HCT116 (cell line): Measurements from ENCODE around the gene GUCY2C.

Experiments used
- CEBPB ChIP-seq: IDR thresholded peaks from 2 replicates; pipeline ENCODE4 v1.6.1; 2012; ENCODE audit warnings: low read depth
- CTCF ChIP-seq, 3 experiments: fragments of 200-600 bp in 1 of 3; sonication (generic) in 1 of 3; IDR thresholded peaks in 2 of 3; conservative IDR thresholded peaks in 1 of 3; 2 replicates each; pipeline ENCODE4 v1.5.1; 2012 to 2017; ENCODE audit warnings: low read depth in 2 of 3, low read length in 2 of 3, antibody characterized with exemption in 1 of 3, borderline replicate concordance in 1 of 3, control low read depth in 1 of 3, mild to moderate bottlenecking in 1 of 3, mixed read lengths in 1 of 3, mixed run types in 1 of 3, moderate library complexity in 1 of 3; ENCODE audit not compliant: insufficient read depth in 1 of 3
- ELF1 ChIP-seq: IDR thresholded peaks from 2 replicates; pipeline ENCODE4 v1.6.1; 2012; ENCODE audit warnings: low read depth, borderline replicate concordance
- EZH2phosphoT487 ChIP-seq: fragments of 200-600 bp; IDR thresholded peaks from 2 replicates; pipeline ENCODE4 v1.6.1; 2018; ENCODE audit warnings: antibody characterized with exemption, borderline replicate concordance
- FOSL1 ChIP-seq: IDR thresholded peaks from 2 replicates; pipeline ENCODE4 v1.6.1; 2012; ENCODE audit warnings: low read depth
- JUND ChIP-seq: IDR thresholded peaks from 2 replicates; pipeline ENCODE4 v1.6.1; 2012
- MAX ChIP-seq: IDR thresholded peaks from 2 replicates; pipeline ENCODE4 v1.6.1; 2012
- POLR2A ChIP-seq: IDR thresholded peaks from 2 replicates; pipeline ENCODE4 v1.7.0; 2011; ENCODE audit warnings: borderline replicate concordance; ENCODE audit not compliant: insufficient read depth, insufficient read length; ENCODE audit errors: extremely low read depth
- POLR2AphosphoS5 ChIP-seq: IDR thresholded peaks from 2 replicates; pipeline ENCODE4 v1.6.1; 2011; ENCODE audit warnings: mild to moderate bottlenecking, low read depth, low read length, moderate library complexity
- RAD21 ChIP-seq: IDR thresholded peaks from 2 replicates; pipeline ENCODE4 v1.6.1; 2012; ENCODE audit warnings: low read depth, mild to moderate bottlenecking
- SP1 ChIP-seq: IDR thresholded peaks from 2 replicates; pipeline ENCODE4 v1.6.1; 2012; ENCODE audit warnings: low read depth
- YY1 ChIP-seq: IDR thresholded peaks from 2 replicates; pipeline ENCODE4 v1.6.1; 2011; ENCODE audit warnings: low read length, low read depth, moderate library complexity, mild to moderate bottlenecking; ENCODE audit not compliant: insufficient replicate concordance; ENCODE audit errors: extremely low read depth
- ZBTB33 ChIP-seq: IDR thresholded peaks from 2 replicates; pipeline ENCODE4 v1.6.1; 2011; ENCODE audit warnings: mild to moderate bottlenecking, low read length, moderate library complexity; ENCODE audit not compliant: insufficient replicate concordance; ENCODE audit errors: extremely low read depth
- ZFX ChIP-seq: fragments of 450-650 bp; IDR thresholded peaks from 2 replicates; pipeline ENCODE4 v1.6.1; 2017

GRCh38 chr12:14696265-14696741, at the start of gene GUCY2C:
- TF ChIP-seq MAX (no peak), ZFX (no peak), CTCF (IDR thresholded peaks at IDR 0.05 in 2 of 3, conservative IDR thresholded peaks at IDR 0.05 in 1 of 3; ENCODE audit: borderline replicate concordance in 1 of 3, insufficient read depth in 1 of 3, low read depth in 2 of 3, low read length in 2 of 3) (no peak), FOSL1 (no peak), POLR2A (no peak), RAD21 (no peak), ZBTB33 (no peak), POLR2AphosphoS5 (no peak), YY1 (no peak), ELF1 (no peak), SP1 (no peak), EZH2phosphoT487 (no peak), CEBPB (no peak), JUND (no peak)
